Hematopoietic multipotent progenitor cell treated with erythropoietin and hydrocortisone succinate and interleukin-3 and kit ligand, for 15 days (in vitro differentiated cells): Measurements from ENCODE around the gene CPT1B.

Experiments used
- DNase-seq: peaks from one replicate; pipeline ENCODE4 v3.0.0-alpha.2; 2015; ENCODE audit warnings: low spot score

CPT1B gene

GRCh38 chr22:50585781-50586180, 7.6 kb upstream of the CPT1B start:
- no peak for DNase-seq

GRCh38 chr22:50585238-50585637, 7.0 kb upstream of the CPT1B start:
- DNase-seq = no peak

GRCh38 chr22:50584106-50585096, 6.2 kb upstream of the CPT1B start:
- no peak for DNase-seq

GRCh38 chr22:50583294-50583861, 5.2 kb upstream of the CPT1B start:
- no peak for DNase-seq

- peak; percentile 96 for DNase-seq
Measured at GRCh38 chr22:50582493-50583293, 4.5 kb upstream of the CPT1B start, which contains the start of gene CHKB. TSS of gene CHKB (minus strand) at chr22:50582849. CDS start at chr22:50582781, 68 bp downstream.

- DNase-seq = no peak
Measured at GRCh38 chr22:50581950-50582492, 3.8 kb upstream of the CPT1B start.

GRCh38 chr22:50581031-50581949, 3.1 kb upstream of the CPT1B start:
- DNase-seq = no peak

GRCh38 chr22:50579752-50580151, 1.5 kb upstream of the CPT1B start:
- no peak for DNase-seq

GRCh38 chr22:50578776-50579310, 616 bp upstream of the CPT1B start:
- DNase-seq = no peak

GRCh38 chr22:50577697-50577986, 585 bp downstream of the CPT1B start:
- DNase-seq = no peak

- no peak for DNase-seq
Measured at GRCh38 chr22:50576806-50577696, 1.2 kb downstream of the CPT1B start.

GRCh38 chr22:50576070-50576469, 2.2 kb downstream of the CPT1B start:
- no peak for DNase-seq

- DNase-seq = no peak
Measured at GRCh38 chr22:50575426-50575941, 2.7 kb downstream of the CPT1B start.

- no peak for DNase-seq
Measured at GRCh38 chr22:50574383-50574755, 3.9 kb downstream of the CPT1B start.

- DNase-seq = no peak
Measured at GRCh38 chr22:50573491-50574382, 4.5 kb downstream of the CPT1B start.

- DNase-seq = no peak
Measured at GRCh38 chr22:50572965-50573364, 5.3 kb downstream of the CPT1B start.

GRCh38 chr22:50571264-50572175, 6.7 kb downstream of the CPT1B start:
- no peak for DNase-seq

- DNase-seq = no peak
Measured at GRCh38 chr22:50570861-50571260, 7.4 kb downstream of the CPT1B start.
